PC-9 (cell line): ENCODE results near the gene TMEM150A. TPM values are rescaled to one million over a fixed set of nuclear protein-coding genes. Genes with fewer than 3 reads are reported as not detected.

ENCODE experiments used
- Bru-seq: library from RNA; stranded (reverse); fragments of 400-500 nt; gene quantifications from one replicate; lab custom pipeline; 2021; lab: Mats Ljungman, UMichigan
- BruChase-seq, 2 experiments: library from RNA; stranded (reverse); fragments of 400-500 nt; gene quantifications; one replicate each; lab custom pipeline; 2021; lab: Mats Ljungman, UMichigan
- BruUV-seq: library from RNA; stranded (reverse); fragments of 400-500 nt; replicated peaks from 2 replicates; lab custom pipeline; 2021; lab: Mats Ljungman, UMichigan
- CTCF ChIA-PET: fragments of 300-600 bp; sonication (Branson Sonifier 250); formaldehyde crosslinking; loops from one replicate; lab custom pipeline; 2022; ENCODE audit warnings: antibody characterized with exemption; lab: Charles Lee
- POLR2A ChIA-PET: fragments of 300-600 bp; sonication (Branson Sonifier 250); formaldehyde crosslinking; loops from one replicate; lab custom pipeline; 2022; ENCODE audit warnings: antibody characterized with exemption; ENCODE audit not compliant: unreplicated experiment; lab: Charles Lee
- DNase-seq, 2 experiments: peaks; one replicate each; pipeline versions ENCODE4 v3.0.0 to v3.0.0-alpha.2; 2015 to 2022; ENCODE audit warnings: mixed read lengths in 1 of 2
- H2AFZ ChIP-seq: fragments of 200-600 bp; sonication (generic); 2 replicates; pipeline ENCODE4 v1.8.1; 2017; ENCODE audit warnings: antibody characterized with exemption
- H3F3A ChIP-seq: fragments of 200-600 bp; sonication (generic); 2 replicates; pipeline ENCODE4 v1.8.1; 2017; ENCODE audit warnings: antibody characterized with exemption, mild to moderate bottlenecking, low read depth; ENCODE audit not compliant: insufficient read depth
- H3K27ac ChIP-seq: fragments of 200-600 bp; sonication (generic); 2 replicates; pipeline ENCODE4 v1.6.1; 2016; ENCODE audit warnings: mixed run types
- H3K27me3 ChIP-seq: fragments of 200-600 bp; sonication (generic); 2 replicates; pipeline ENCODE4 v1.6.1; 2016; ENCODE audit warnings: low read depth, mixed run types; ENCODE audit not compliant: insufficient read depth
- H3K36me3 ChIP-seq: fragments of 200-600 bp; sonication (generic); 2 replicates; pipeline ENCODE4 v1.6.1; 2016; ENCODE audit warnings: low read depth, mixed run types
- H3K4me1 ChIP-seq: fragments of 200-600 bp; sonication (generic); replicated peaks from 2 replicates; pipeline ENCODE4 v1.6.1; 2016; ENCODE audit warnings: mixed run types; ENCODE audit not compliant: insufficient read depth
- H3K4me2 ChIP-seq: fragments of 200-600 bp; sonication (generic); 2 replicates; pipeline ENCODE4 v1.6.1; 2017; ENCODE audit warnings: mixed run types
- H3K4me3 ChIP-seq: fragments of 200-600 bp; sonication (generic); 2 replicates; pipeline ENCODE4 v1.6.1; 2016; ENCODE audit warnings: mixed run types
- H3K79me2 ChIP-seq: fragments of 200-600 bp; sonication (generic); 2 replicates; pipeline ENCODE4 v1.6.1; 2017; ENCODE audit warnings: low read depth, mixed run types
- H3K9me2 ChIP-seq: fragments of 200-600 bp; sonication (generic); 2 replicates; pipeline ENCODE4 v1.8.1; 2017; ENCODE audit warnings: mild to moderate bottlenecking; ENCODE audit not compliant: insufficient read depth
- H3K9me3 ChIP-seq: fragments of 200-600 bp; sonication (generic); 2 replicates; pipeline ENCODE4 v1.8.1; 2016; ENCODE audit warnings: low read depth; ENCODE audit not compliant: insufficient read depth
- H4K20me1 ChIP-seq: fragments of 200-600 bp; sonication (generic); 2 replicates; pipeline ENCODE4 v1.8.1; 2017; ENCODE audit not compliant: insufficient read depth
- CTCF ChIP-seq: fragments of 200-600 bp; sonication (generic); conservative IDR thresholded peaks from 2 replicates; pipeline ENCODE4 v1.6.1; 2017; ENCODE audit warnings: mixed run types, antibody characterized with exemption, mild to moderate bottlenecking, moderate library complexity
- EZH2 ChIP-seq: fragments of 200-600 bp; sonication (generic); IDR thresholded peaks from 2 replicates; pipeline ENCODE4 v1.8.0; 2017; ENCODE audit warnings: antibody characterized with exemption, low read depth
- intact Hi-C: fragments of 100-400 bp; cut with micrococcal nuclease; formaldehyde crosslinking; loops from one replicate; pipeline ENCODE4 v1.10.0; 2022; ENCODE audit not compliant: unreplicated experiment
- long read RNA-seq: library from polyadenylated mRNA; stranded (forward); transcript quantifications from one replicate; pipeline ENCODE4 v2.0.0, GENCODE V29; 2022
- total RNA-seq: library from RNA; stranded (reverse); gene quantifications from 2 replicates; pipeline ENCODE4 v1.2.3, GENCODE V29; 2021

TMEM150A gene, protein sequence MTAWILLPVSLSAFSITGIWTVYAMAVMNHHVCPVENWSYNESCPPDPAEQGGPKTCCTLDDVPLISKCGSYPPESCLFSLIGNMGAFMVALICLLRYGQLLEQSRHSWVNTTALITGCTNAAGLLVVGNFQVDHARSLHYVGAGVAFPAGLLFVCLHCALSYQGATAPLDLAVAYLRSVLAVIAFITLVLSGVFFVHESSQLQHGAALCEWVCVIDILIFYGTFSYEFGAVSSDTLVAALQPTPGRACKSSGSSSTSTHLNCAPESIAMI
- 5.3 and 5.9 TPM in 2 replicates for total RNA-seq
- percentile 23 among the genes with signal in this experiment for Bru-seq, nascent RNA
- percentile 40 among the genes with signal in this experiment for BruChase-seq, experiment 1, labeled RNA remaining after a 2-hour chase
- percentile 47 among the genes with signal in this experiment for BruChase-seq, experiment 2, labeled RNA remaining after a 6-hour chase
- long read RNA-seq, partial matches to known transcripts = 1 of 9 reads
- long read RNA-seq, other reads (novel, unspliced or antisense) = 2 of 9 reads

DNA sequence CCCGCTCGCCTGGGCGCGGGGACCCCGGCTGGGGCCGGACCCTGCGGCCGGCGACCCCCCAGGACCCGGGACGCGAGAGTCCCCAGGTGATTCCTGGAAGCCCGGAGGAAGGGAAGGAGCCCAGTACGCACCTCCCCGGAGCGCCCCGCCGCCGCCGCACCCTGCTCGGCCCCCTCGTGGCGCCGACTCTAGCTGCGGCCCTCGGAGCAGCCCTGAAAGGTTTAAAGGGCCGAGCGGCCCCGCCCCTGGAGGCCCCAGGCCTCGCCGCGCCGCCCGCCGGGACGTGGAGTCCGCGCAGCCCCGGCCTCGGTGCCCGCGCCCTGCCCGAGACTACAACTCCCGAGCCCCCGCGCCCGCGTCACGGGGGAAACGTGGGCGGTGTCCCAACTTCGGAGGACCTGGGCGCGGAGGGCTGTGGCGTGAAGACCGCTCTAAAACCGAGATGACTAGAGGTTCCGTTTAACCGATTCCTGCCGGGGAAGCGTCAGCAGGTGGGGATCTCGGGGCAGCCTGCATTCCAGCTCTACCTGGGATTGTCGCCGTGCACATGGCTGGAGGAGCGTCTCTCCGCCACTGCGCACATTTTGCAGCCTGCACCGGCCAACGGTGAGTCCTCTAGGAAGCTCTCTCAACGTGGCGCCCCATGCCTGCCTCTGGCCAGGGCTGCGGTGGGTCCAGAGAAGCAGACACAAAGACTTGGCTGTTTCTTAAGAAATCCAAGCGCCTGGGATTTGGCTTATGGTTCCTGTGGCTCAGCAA lies at the start of gene TMEM150A:
TSS of gene TMEM150A (minus strand) at position 223 of the 759 bp plus-strand sequence. CDS start 750 bp downstream, outside the sequence.
- Histone ChIP-seq H3K79me2 (peaks cover 41% of the 10 kb centered on the region), H4K20me1 (no peaks in the 10 kb centered on the region), H3K9me2 (no peaks in the 10 kb centered on the region), H3F3A (peaks cover 47% of the 10 kb centered on the region), H3K4me1 (peaks cover 45% of the 10 kb centered on the region), H3K36me3 (peaks cover 19% of the 10 kb centered on the region), H3K27me3 (no peaks in the 10 kb centered on the region), H3K4me3 (peak within 1 kb of the TSS; percentile 59), H3K27ac (peak within 1 kb of the TSS; percentile 99), H3K9me3 (no peaks in the 10 kb centered on the region), H3K4me2 (peak within 1 kb of the TSS; percentile 82), H2AFZ (peak within 1 kb of the TSS; percentile 57)
- TF ChIP-seq EZH2 = no peak
- TF ChIP-seq CTCF = no peak; the same call in 1 of the 2 replicates
- ChIA-PET CTCF (interaction anchor here (0.6 kb wide), 1 partner anchor 642 kb away, joined by 8 read pairs; no protein-coding TSS in a partner anchor), POLR2A (no interaction called here)
- intact Hi-C loops = loop anchor here (1.0 to 5.0 kb wide), 4 partner anchors 9 to 184 kb away; partner anchors contain the start of genes GGCX, SH2D6 and VAMP8
- BruUV-seq = no TSS peak
- DNase-seq = peak; percentile 67 to 90

GRCh38 chr2:85652056-85652455 lies 49.6 kb upstream of the TMEM150A start:
- Histone ChIP-seq H3K4me1 (peaks cover 27% of the 10 kb centered on the region), H3K4me2 (no peak overlapping the region), H3K27ac (no peak overlapping the region), H4K20me1 (no peaks in the 10 kb centered on the region), H3K9me3 (no peaks in the 10 kb centered on the region), H3K79me2 (no peaks in the 10 kb centered on the region), H3K4me3 (no peak overlapping the region), H2AFZ (no peak overlapping the region), H3K27me3 (no peaks in the 10 kb centered on the region), H3K36me3 (peaks cover 23% of the 10 kb centered on the region; the same call in 1 of the 2 replicates), H3K9me2 (no peaks in the 10 kb centered on the region), H3F3A (peaks cover 45% of the 10 kb centered on the region)
- POLR2A ChIA-PET = no interaction called here
- CTCF ChIA-PET = no interaction called here
- intact Hi-C loops = no loop called here
- no TSS peak for BruUV-seq
- DNase-seq = no peak
- TF ChIP-seq CTCF (no peak), EZH2 (no peak)

DNA sequence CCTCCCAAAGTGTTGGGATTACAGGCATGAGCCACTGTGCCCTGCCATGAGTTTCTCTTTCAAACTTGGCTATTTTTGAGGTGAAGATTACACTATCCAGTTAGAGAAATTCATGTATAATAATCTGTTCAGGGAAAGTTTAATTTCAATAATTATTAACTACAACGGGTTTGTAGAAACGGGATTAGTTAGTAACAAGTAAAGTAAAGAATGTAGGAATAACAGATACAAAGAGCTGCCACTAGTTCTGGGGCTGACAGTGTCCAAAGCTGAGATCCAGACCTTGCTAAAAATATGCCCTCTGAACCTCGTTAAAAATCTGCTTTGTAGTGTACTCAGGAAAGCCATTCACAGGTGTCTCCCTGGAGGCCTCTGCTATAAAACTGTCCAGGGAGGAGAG lies 48.6 kb upstream of the TMEM150A start:
- TF ChIP-seq CTCF = no peak
- no peak for TF ChIP-seq EZH2
- ChIA-PET CTCF (interaction anchor here (0.6 kb wide), 2 partner anchors 12 to 50 kb away, joined by 3 to 4 read pairs; no protein-coding TSS in a partner anchor), POLR2A (no interaction called here)
- Histone ChIP-seq H3K4me2 (no peak overlapping the region), H3K4me1 (peaks cover 27% of the 10 kb centered on the region), H3K9me3 (no peaks in the 10 kb centered on the region), H4K20me1 (no peaks in the 10 kb centered on the region), H2AFZ (no peak overlapping the region), H3F3A (peaks cover 51% of the 10 kb centered on the region), H3K9me2 (no peaks in the 10 kb centered on the region), H3K27me3 (no peaks in the 10 kb centered on the region), H3K79me2 (no peaks in the 10 kb centered on the region), H3K36me3 (peaks cover 28% of the 10 kb centered on the region; the same call in 1 of the 2 replicates), H3K4me3 (no peak overlapping the region), H3K27ac (no peak overlapping the region)
- intact Hi-C loops = no loop called here
- no peak for DNase-seq
- no TSS peak for BruUV-seq
